Measurements from ENCODE around the gene AP1M1. TPM values are rescaled to one million over a fixed set of nuclear protein-coding genes. Genes with fewer than 3 reads are reported as not detected.

The AP1M1 gene
- total RNA-seq, 1 experiment from 2014 or later: 140 TPM

GRCh38 chr19:16207490-16208025, 9.8 kb downstream of the AP1M1 start:
- no peak for DNase-seq (ENCODE audit: low read depth)

- no peak for DNase-seq (ENCODE audit: low read depth)
Observed at GRCh38 chr19:16208064-16208759, 10.5 kb downstream of the AP1M1 start.

GRCh38 chr19:16208847-16209665, 11.3 kb downstream of the AP1M1 start:
- DNase-seq (ENCODE audit: low read depth): no peak

GRCh38 chr19:16210168-16210567, 12.5 kb downstream of the AP1M1 start:
- no peak for DNase-seq (ENCODE audit: low read depth)

- no peak for DNase-seq (ENCODE audit: low read depth)
Observed at GRCh38 chr19:16213076-16213475, 15.4 kb downstream of the AP1M1 start.

- no peak for DNase-seq (ENCODE audit: low read depth)
Observed at GRCh38 chr19:16216744-16217670, 19.3 kb downstream of the AP1M1 start.

GRCh38 chr19:16217716-16218451, 20.2 kb downstream of the AP1M1 start:
- no peak for DNase-seq (ENCODE audit: low read depth)

GRCh38 chr19:16218851-16219250, 21.1 kb downstream of the AP1M1 start:
- DNase-seq (ENCODE audit: low read depth): no peak

GRCh38 chr19:16222806-16223205, 25.1 kb downstream of the AP1M1 start:
- peak; percentile 16 for DNase-seq (ENCODE audit: low read depth)

- DNase-seq (ENCODE audit: low read depth): no peak
Observed at GRCh38 chr19:16223746-16224145, 26.0 kb downstream of the AP1M1 start.

- no peak for DNase-seq (ENCODE audit: low read depth)
Observed at GRCh38 chr19:16224293-16225045, 26.8 kb downstream of the AP1M1 start.

GRCh38 chr19:16225279-16226183, 27.8 kb downstream of the AP1M1 start:
- DNase-seq (ENCODE audit: low read depth): no peak

- no peak for DNase-seq (ENCODE audit: low read depth)
Observed at GRCh38 chr19:16226184-16226591, 28.5 kb downstream of the AP1M1 start.

- DNase-seq (ENCODE audit: low read depth): no peak
Observed at GRCh38 chr19:16226878-16227836, 29.4 kb downstream of the AP1M1 start.

- DNase-seq (ENCODE audit: low read depth): no peak
Observed at GRCh38 chr19:16227837-16228636, 30.3 kb downstream of the AP1M1 start.

- DNase-seq (ENCODE audit: low read depth): no peak
Observed at GRCh38 chr19:16228637-16229321, 31.1 kb downstream of the AP1M1 start.

GRCh38 chr19:16229322-16229641, 31.6 kb downstream of the AP1M1 start:
- no peak for DNase-seq (ENCODE audit: low read depth)
